Stromal cell of bone marrow (primary cell): Measurements from ENCODE around the gene RASAL2.
A peak's percentile ranks its signal among the peaks of the same experiment; 100 is the strongest.
"Not testable (repeated sequence)": the region's sequence is repeated elsewhere in the genome, so short reads cannot be mapped to it uniquely, and the experiment has no call there.

Experiments used
- DNase-seq: peaks from one replicate; pipeline ENCODE4 v3.0.0-alpha.2; 2012; ENCODE audit warnings: low read depth

RASAL2 gene

DNA sequence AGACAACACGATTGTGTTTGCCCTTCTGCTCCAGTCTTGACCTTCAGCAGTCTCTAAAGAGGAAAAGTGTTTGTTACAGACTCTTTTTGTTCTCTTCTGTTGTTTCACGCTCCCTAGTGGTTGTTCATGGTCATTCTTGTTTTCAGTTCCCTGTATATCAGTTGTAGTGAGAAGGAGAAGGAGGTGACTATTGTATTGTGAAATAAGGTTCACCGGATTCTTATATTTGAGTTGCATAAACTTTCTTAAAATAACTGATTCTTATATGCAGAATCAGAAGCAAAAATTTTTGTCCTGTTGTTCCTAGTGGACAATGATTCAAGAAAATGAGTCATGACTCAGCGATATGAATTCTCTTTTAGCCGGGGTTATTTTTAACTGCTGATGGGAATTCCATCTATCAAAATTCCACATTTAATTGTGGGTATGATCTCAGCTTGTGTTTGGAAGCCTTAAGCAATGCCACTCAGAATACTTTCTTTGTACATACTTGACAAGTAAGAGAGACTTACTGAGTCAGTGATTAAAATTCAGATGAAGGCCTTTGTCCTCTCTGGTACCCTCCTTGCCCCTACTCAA is 250.7 kb downstream of the RASAL2 start:
- DNase-seq, result peak; percentile 85

- DNase-seq, result no peak
Measured at GRCh38 chr1:178345238-178345637, 251.3 kb downstream of the RASAL2 start.

DNA sequence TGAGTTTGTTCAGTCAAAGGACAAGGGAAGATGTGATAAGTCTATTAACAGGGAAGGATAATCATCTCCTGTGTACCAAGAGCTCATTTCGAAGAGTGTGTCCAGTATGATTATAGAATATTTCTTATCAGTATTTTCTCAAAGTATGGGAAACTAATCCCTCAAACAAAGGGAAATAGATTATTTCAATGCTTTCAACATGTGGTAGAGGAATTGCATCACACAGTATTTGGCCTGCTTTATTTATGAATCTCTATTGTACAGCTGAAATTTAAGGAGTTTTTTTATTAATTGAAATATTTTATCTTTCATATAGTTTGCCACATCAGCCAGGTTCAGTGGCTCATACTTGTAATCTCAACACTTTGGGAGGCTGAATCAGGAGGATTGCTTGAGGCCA is 251.9 kb downstream of the RASAL2 start:
- DNase-seq, result no peak

DNA sequence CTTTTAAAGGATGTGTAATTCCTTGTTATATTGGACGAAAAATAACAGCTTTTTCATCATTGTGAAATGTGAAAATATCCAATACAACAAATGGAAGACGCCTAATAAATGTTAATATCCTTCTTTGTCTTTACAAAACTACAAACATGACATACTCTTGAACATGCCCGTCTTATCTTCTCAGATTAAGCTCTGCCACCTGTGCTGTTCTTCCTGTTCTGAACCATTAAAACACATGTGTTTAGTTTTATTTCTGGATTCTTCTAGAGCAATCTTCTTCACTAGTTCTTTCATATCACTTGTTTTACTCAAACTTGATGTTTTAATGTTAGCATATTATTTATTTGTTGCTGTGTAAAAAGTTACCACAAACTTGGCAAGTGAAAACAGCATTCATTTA is 255.9 kb downstream of the RASAL2 start:
- DNase-seq, result no peak

- DNase-seq, result not testable (repeated sequence)
Measured at GRCh38 chr1:178351911-178352310, 258.0 kb downstream of the RASAL2 start.

- no peak for DNase-seq
Measured at GRCh38 chr1:178352790-178353416, 259.0 kb downstream of the RASAL2 start.

DNA sequence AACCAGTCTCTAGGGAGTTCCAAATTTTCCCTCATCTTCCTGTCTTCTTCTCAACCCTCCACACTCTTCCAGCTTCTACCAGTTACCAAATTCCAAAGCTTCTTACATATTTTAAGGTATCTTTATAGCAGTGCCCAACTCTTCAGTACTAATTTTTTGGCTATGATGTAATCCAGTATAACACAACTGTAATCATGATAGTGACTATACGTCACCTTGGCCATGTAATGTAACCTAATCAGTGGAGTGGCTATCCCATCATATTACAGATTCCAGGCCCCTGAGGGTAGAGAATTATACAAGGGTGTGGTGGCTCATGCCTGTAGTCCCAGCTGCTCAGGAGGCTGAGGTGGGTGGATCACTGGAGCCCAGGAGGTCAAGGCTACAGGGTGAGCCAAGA is 259.6 kb downstream of the RASAL2 start:
- no peak for DNase-seq

GRCh38 chr1:178354816-178355215 is 260.9 kb downstream of the RASAL2 start:
- no peak for DNase-seq

GRCh38 chr1:178356299-178356698 is 262.4 kb downstream of the RASAL2 start:
- DNase-seq, result no peak

DNA sequence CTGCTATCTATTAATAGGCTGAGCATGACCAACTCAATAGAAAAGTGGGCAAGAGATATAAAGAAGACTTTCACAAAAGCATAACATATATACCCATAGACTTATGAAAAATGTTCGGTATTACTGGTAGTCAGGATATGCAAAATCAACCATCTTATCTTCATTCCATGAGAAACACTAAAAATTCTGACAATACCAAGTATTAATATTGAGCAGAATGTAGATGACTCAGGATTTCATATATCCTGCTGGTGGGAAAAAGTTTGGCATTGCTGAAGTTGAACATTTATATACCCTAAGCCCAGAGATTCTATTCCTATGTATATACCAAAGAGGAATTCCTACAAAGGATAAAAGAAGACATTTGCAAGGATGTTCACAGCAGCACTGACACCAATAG is 264.6 kb downstream of the RASAL2 start:
- no peak for DNase-seq

GRCh38 chr1:178360421-178360820 is 266.5 kb downstream of the RASAL2 start:
- DNase-seq, result no peak

DNA sequence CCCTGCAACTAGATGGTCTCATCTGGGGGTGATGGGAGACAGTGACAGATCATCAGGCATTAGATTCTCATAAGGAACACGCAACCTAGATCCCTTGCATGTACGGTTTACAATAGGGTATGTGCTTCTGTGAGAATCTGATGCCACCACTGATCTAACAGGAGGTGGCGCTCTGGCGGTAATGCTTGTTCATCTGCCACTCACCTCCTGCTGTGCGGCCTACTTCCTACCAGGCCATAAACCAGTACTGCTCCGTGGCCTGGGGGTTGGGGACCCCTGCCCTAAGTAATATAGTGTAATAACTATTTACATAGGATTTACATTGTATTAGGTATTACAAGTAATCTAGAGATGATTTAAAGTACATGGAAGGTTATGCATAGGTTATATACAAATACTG is 267.9 kb downstream of the RASAL2 start:
- DNase-seq, result no peak

- no peak for DNase-seq
Measured at GRCh38 chr1:178362747-178363146, 268.8 kb downstream of the RASAL2 start.

- no peak for DNase-seq
Measured at GRCh38 chr1:178364782-178365181, 270.9 kb downstream of the RASAL2 start.

- no peak for DNase-seq
Measured at GRCh38 chr1:178367151-178367550, 273.2 kb downstream of the RASAL2 start.

- DNase-seq, result no peak
Measured at GRCh38 chr1:178368208-178368607, 274.3 kb downstream of the RASAL2 start.

GRCh38 chr1:178371235-178371634 is 277.3 kb downstream of the RASAL2 start:
- peak; percentile 21 for DNase-seq

GRCh38 chr1:178371933-178372388 is 278.1 kb downstream of the RASAL2 start:
- DNase-seq, result no peak

DNA sequence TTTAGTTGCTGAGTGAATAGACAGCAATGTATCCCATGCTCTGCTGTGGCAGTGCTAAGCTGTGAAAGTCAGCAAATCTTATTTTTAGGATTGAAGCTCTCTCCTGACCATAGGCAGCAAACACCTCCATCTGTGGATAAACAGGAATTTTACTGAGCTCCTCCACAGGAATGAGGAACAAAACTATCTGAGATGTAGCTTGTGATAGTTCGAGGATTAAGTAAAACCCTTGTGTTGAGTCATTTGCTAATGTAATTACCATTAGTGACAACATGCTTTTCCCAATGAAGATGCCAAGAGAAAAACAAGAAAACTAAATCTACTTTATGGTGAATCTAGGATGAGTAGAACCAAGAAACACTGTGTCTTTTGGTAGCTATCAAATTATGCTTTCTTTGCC is 280.1 kb downstream of the RASAL2 start:
- DNase-seq, result no peak

DNA sequence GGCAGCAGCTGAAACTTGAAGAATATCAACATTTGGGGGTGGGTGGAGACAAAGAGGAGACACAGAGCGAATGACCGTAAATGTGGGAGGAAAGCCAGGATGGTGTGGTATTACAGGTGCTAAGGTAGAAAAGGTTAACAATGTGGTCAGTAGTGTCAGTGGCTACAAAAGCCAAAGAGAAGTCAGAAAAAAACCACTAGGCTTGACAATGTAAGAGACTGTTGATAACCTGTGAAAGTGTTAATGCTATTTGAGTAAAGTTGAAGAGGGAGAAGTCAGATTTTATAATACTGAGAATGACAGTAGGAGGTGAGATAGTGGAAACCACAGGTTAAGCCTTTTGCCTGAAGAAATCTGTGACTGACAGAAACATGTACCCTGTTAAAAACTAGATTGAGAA is 282.1 kb downstream of the RASAL2 start:
- no peak for DNase-seq

DNA sequence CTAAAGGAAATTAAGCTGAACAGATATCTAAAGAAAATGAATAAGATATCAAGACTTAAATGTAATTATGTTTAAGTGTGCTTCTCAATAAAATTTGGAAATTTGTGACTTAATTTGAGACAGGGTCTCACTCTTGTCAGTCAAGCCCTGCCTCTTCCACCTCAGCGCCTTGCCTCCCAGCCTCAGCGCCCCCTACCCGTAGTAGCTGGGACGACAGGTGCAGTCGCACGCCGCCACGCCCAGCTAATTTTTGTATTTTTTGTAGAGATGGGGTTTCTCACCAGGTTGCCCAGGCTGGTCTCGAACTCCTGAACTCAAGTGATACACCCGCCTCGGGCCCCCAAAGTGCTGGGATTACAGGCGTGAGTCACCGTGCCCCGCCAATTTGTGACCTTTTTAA is 285.9 kb downstream of the RASAL2 start:
- no peak for DNase-seq

DNA sequence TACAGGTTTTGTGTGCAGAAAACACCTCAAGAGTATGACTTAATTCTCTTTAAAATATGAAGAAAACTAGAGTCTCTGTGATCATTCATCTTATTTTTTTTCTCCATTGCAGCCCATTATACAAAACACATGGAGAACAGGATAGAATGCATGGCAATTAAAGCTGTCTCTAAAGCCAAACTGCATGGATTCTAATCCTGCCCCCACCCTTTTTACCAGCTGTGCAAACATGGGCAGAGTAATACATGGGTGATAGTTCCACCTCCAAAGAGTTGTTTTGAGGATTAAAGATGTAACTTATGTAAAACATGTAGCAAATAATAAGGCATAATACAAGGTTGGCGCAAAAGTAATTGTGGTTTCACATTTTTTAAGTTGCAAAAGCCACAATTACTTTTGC is 288.5 kb downstream of the RASAL2 start:
- no peak for DNase-seq

GRCh38 chr1:178385662-178386061 is 291.8 kb downstream of the RASAL2 start:
- DNase-seq, result no peak
